Neuronal stem cell (in vitro differentiated cells): ENCODE data around the gene KANSL1.

Experiments
- DNase-seq: peaks from one replicate; pipeline ENCODE4 v3.0.0-alpha.2; 2013; ENCODE audit warnings: low spot score
- H2AFZ ChIP-seq: one replicate; pipeline ENCODE4 v1.6.1; 2013; ENCODE audit warnings: mild to moderate bottlenecking, low read length, inconsistent platforms
- H2AK5ac ChIP-seq: 2 replicates; pipeline ENCODE4 v1.6.1; 2013; ENCODE audit warnings: low read depth, mild to moderate bottlenecking, inconsistent platforms, low read length, moderate library complexity, mixed read lengths
- H2BK120ac ChIP-seq: 2 replicates; pipeline ENCODE4 v1.6.1; 2013; ENCODE audit warnings: low read depth, mild to moderate bottlenecking, inconsistent platforms, low read length, moderate library complexity, mixed read lengths
- H2BK12ac ChIP-seq: one replicate; pipeline ENCODE4 v1.6.1; 2013; ENCODE audit warnings: low read length, inconsistent platforms
- H2BK15ac ChIP-seq: 2 replicates; pipeline ENCODE4 v1.6.1; 2013; ENCODE audit warnings: mild to moderate bottlenecking, low read length, inconsistent platforms, mixed read lengths
- H2BK5ac ChIP-seq: one replicate; pipeline ENCODE4 v1.6.1; 2013; ENCODE audit warnings: inconsistent platforms, mild to moderate bottlenecking, low read length, moderate library complexity
- H3K14ac ChIP-seq: one replicate; pipeline ENCODE4 v1.6.1; 2013; ENCODE audit warnings: low read length, inconsistent platforms
- H3K18ac ChIP-seq: 2 replicates; pipeline ENCODE4 v1.6.1; 2013; ENCODE audit warnings: low read length, inconsistent platforms
- H3K23ac ChIP-seq: 2 replicates; pipeline ENCODE4 v1.6.1; 2013; ENCODE audit warnings: low read depth, mild to moderate bottlenecking, mixed read lengths, low read length, inconsistent platforms; ENCODE audit not compliant: poor library complexity
- H3K27ac ChIP-seq: replicated peaks from 3 replicates; pipeline ENCODE4 v1.5.1; 2013; ENCODE audit warnings: low read length, inconsistent platforms
- H3K27me3 ChIP-seq, 3 experiments: 2 replicates each; pipeline ENCODE4 v1.6.1; 2013; ENCODE audit warnings: low read length in 3 of 3, mild to moderate bottlenecking in 2 of 3, inconsistent platforms in 1 of 3, low read depth in 1 of 3, mixed read lengths in 1 of 3, moderate library complexity in 1 of 3; ENCODE audit not compliant: control insufficient read depth in 3 of 3, insufficient read depth in 3 of 3
- H3K36me3 ChIP-seq, 2 donors: replicated peaks in 1 of 2; 2 replicates each; pipeline ENCODE4 v1.6.1; 2013; ENCODE audit warnings: low read length in 2 of 2; ENCODE audit not compliant: control insufficient read depth in 2 of 2, insufficient read depth in 2 of 2
- H3K4ac ChIP-seq: 2 replicates; pipeline ENCODE4 v1.6.1; 2013; ENCODE audit warnings: inconsistent platforms, mild to moderate bottlenecking, low read length, moderate library complexity
- H3K4me1 ChIP-seq, 2 donors: 1 replicate in 1 of 2; 2 replicates in 1 of 2; pipeline ENCODE4 v1.6.1; 2013; ENCODE audit warnings: low read length in 2 of 2, low read depth in 1 of 2; ENCODE audit not compliant: control insufficient read depth in 2 of 2, insufficient read depth in 1 of 2
- H3K4me2 ChIP-seq: one replicate; pipeline ENCODE4 v1.6.1; 2013; ENCODE audit warnings: mild to moderate bottlenecking, low read length, inconsistent platforms; ENCODE audit not compliant: insufficient read depth, poor library complexity, severe bottlenecking
- H3K4me3 ChIP-seq, 2 donors: 2 replicates each; pipeline ENCODE4 v1.5.1; 2013; ENCODE audit warnings: low read length in 2 of 2, mild to moderate bottlenecking in 2 of 2, inconsistent platforms in 1 of 2, moderate library complexity in 1 of 2
- H3K79me1 ChIP-seq: one replicate; pipeline ENCODE4 v1.6.1; 2013; ENCODE audit warnings: low read depth, mild to moderate bottlenecking, inconsistent platforms, low read length, moderate library complexity
- H3K9ac ChIP-seq: one replicate; pipeline ENCODE4 v1.6.1; 2013; ENCODE audit warnings: mild to moderate bottlenecking, low read depth, low read length, inconsistent platforms; ENCODE audit not compliant: poor library complexity
- H3K9me3 ChIP-seq, 2 donors: replicated peaks in 1 of 2; 2 replicates each; pipeline versions ENCODE3 to v1.6.1; 2013; ENCODE audit warnings: low read length in 2 of 2, mild to moderate bottlenecking in 2 of 2, inconsistent platforms in 1 of 2, low read depth in 1 of 2, mixed read lengths in 1 of 2, moderate library complexity in 1 of 2; ENCODE audit not compliant: control insufficient read depth in 2 of 2, insufficient read depth in 1 of 2
- H4K8ac ChIP-seq: one replicate; pipeline ENCODE4 v1.6.1; 2013; ENCODE audit warnings: low read depth, mild to moderate bottlenecking, inconsistent platforms, low read length, moderate library complexity
- H4K91ac ChIP-seq: one replicate; pipeline ENCODE4 v1.6.1; 2013; ENCODE audit warnings: low read length, low read depth, mild to moderate bottlenecking, inconsistent platforms; ENCODE audit not compliant: poor library complexity
- WGBS, 2 donors: extraction: QIAGEN DNeasy Blood & Tissue Kit; methylation state at CpG; one replicate each; pipeline ENCODE4 v1.1.7; 2013; ENCODE audit warnings: missing lambda C conversion rate in 2 of 2, mixed read lengths in 1 of 2; ENCODE audit not compliant: insufficient read length in 2 of 2, insufficient replicate concordance in 1 of 2; ENCODE audit errors: extremely low coverage in 2 of 2; 5-methylcytosine and 5-hydroxymethylcytosine counted together

KANSL1 gene

DNA sequence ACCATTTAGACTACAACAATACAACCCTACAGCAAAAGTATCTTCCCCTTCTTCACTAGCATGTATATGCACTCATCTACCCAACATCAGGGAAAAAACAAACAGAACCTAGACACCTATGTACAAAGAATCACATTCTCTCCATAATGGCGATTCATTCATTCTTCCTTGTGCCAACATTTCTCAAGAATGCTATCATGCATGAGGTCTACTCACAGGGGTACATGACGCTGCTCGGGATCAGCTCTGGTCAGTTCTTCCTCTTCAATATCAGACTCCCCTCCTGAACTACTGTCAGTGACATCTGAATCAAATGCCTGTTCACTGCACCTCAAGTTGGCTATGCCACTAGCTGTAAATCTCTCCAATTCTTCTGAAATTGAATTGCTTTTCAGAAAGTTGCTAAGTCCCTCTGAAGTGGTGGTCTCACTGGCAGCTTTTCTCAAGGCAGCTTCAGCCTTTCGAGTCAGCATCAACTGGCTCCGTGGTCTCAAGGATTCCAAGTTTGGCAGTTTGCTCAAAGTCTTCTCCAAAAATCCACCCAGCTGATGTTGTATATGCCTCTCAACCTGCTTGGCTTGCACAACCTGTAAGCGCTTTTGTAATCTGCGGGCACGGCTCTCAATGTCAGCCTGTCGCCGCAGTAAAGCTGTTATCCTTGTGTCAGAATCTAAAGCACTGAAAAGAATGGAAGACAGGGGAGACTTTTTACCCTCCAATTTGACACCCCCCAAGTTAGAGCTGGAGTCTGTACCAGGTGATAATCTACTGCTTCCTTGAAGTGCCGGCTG lies 22.4 kb downstream of the KANSL1 start:
- no peak overlapping the region for H3K4me2 ChIP-seq
- no peak overlapping the region for H4K8ac ChIP-seq
- H3K27ac ChIP-seq: no peak overlapping the region
- H3K9me3 ChIP-seq: peaks cover 0 to 6% of the 10 kb centered on the region in 2 donors
- H3K4me3 ChIP-seq: no peak overlapping the region
- H2BK12ac ChIP-seq: no peak overlapping the region
- peaks cover 13% of the 10 kb centered on the region for H3K79me1 ChIP-seq
- no peaks in the 10 kb centered on the region for H3K4me1 ChIP-seq
- no peak overlapping the region for H2AK5ac ChIP-seq
- H2AFZ ChIP-seq: no peak overlapping the region
- H2BK120ac ChIP-seq: no peak overlapping the region
- H3K36me3 ChIP-seq: peaks cover 15 to 93% of the 10 kb centered on the region in 2 donors
- no peak overlapping the region for H3K4ac ChIP-seq
- no peak overlapping the region for H2BK15ac ChIP-seq
- no peak overlapping the region for H3K18ac ChIP-seq
- no peak overlapping the region for H3K9ac ChIP-seq
- no CpG with 5 or more reads among the region's 11 CpGs for WGBS, 2 donors
- no peak for DNase-seq
- no peaks in the 10 kb centered on the region for H3K27me3 ChIP-seq
- H3K14ac ChIP-seq: no peak overlapping the region
- no peak overlapping the region for H4K91ac ChIP-seq
- no peak overlapping the region for H2BK5ac ChIP-seq
- H3K23ac ChIP-seq: no peak overlapping the region

GRCh38 chr17:46169913-46170638 lies 23.2 kb downstream of the KANSL1 start:
- Histone ChIP-seq H3K36me3 (peaks cover 15 to 88% of the 10 kb centered on the region in 2 donors), H2BK5ac (no peak overlapping the region), H2AK5ac (no peak overlapping the region), H3K4me1 (no peaks in the 10 kb centered on the region), H2BK120ac (no peak overlapping the region), H3K4ac (no peak overlapping the region), H4K91ac (no peak overlapping the region), H3K9ac (no peak overlapping the region), H3K18ac (no peak overlapping the region), H3K27ac (no peak overlapping the region), H3K4me2 (no peak overlapping the region), H2BK12ac (no peak overlapping the region), H3K79me1 (peaks cover 13% of the 10 kb centered on the region), H2AFZ (no peak overlapping the region), H4K8ac (no peak overlapping the region), H3K4me3 (no peak overlapping the region), H3K27me3 (no peaks in the 10 kb centered on the region), H3K23ac (no peak overlapping the region), H2BK15ac (no peak overlapping the region), H3K14ac (no peak overlapping the region), H3K9me3 (peaks cover 0 to 6% of the 10 kb centered on the region in 2 donors)
- no peak for DNase-seq
- no CpG with 5 or more reads among the region's 9 CpGs for WGBS, 2 donors

DNA sequence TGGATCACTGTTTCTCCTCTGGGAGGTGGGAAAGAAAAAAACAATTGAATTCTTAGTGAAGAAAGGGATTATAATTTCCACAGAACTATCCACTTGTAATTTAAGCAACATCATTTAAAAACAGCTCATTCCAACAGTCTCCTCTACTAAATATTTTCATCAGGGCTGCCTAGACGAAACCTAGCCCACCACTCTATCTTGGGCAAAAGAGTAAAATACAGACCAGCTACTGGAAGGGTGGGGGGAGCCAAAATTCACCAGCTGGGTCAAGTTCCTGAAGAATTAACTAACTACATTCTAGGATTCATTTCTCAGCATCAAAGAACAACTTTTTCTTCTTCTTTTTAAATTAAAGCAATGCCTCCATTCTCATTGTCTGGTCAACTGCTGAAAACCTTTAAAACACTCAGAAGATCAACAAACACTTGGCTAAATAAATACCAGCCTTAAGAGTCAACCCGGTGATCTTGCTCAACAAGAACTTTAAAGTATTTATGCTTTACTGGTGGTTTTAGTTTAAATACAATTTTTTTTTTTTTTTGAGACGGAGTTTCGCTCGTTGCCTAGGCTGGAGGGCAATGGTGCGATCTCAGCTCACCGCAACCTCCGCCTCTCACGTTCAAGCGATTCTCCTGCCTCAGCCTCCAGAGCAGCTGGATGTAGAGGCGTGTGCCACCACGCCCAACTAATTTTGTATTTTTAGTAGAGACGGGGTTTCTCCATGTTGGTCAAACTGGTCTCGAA lies 25.2 kb downstream of the KANSL1 start:
- H3K4me3 ChIP-seq: no peak overlapping the region
- H3K23ac ChIP-seq: no peak overlapping the region
- no peak overlapping the region for H2BK120ac ChIP-seq
- H3K27ac ChIP-seq: no peak overlapping the region
- H3K9me3 ChIP-seq: peaks cover 0 to 6% of the 10 kb centered on the region in 2 donors
- H2BK5ac ChIP-seq: no peak overlapping the region
- no peak overlapping the region for H2BK12ac ChIP-seq
- H3K9ac ChIP-seq: no peak overlapping the region
- H3K79me1 ChIP-seq: peaks cover 12% of the 10 kb centered on the region
- H4K91ac ChIP-seq: no peak overlapping the region
- H3K4ac ChIP-seq: no peak overlapping the region
- WGBS, 2 donors: no CpG with 5 or more reads among the region's 14 CpGs
- H4K8ac ChIP-seq: no peak overlapping the region
- no peaks in the 10 kb centered on the region for H3K27me3 ChIP-seq
- no peaks in the 10 kb centered on the region for H3K4me1 ChIP-seq
- no peak for DNase-seq
- H2AK5ac ChIP-seq: no peak overlapping the region
- no peak overlapping the region for H2AFZ ChIP-seq
- H3K18ac ChIP-seq: no peak overlapping the region
- peaks cover 15 to 91% of the 10 kb centered on the region in 2 donors for H3K36me3 ChIP-seq
- H2BK15ac ChIP-seq: no peak overlapping the region
- no peak overlapping the region for H3K4me2 ChIP-seq
- H3K14ac ChIP-seq: no peak overlapping the region

GRCh38 chr17:46167267-46167666 lies 26.0 kb downstream of the KANSL1 start:
- no peak overlapping the region for H2AK5ac ChIP-seq
- no peak for DNase-seq
- peaks cover 14% of the 10 kb centered on the region for H3K79me1 ChIP-seq
- H2BK15ac ChIP-seq: no peak overlapping the region
- H4K91ac ChIP-seq: no peak overlapping the region
- no peak overlapping the region for H3K4me2 ChIP-seq
- H3K4me3 ChIP-seq: no peak overlapping the region
- no peak overlapping the region for H3K4ac ChIP-seq
- H4K8ac ChIP-seq: no peak overlapping the region
- no peak overlapping the region for H3K27ac ChIP-seq
- H2BK120ac ChIP-seq: no peak overlapping the region
- H3K9ac ChIP-seq: no peak overlapping the region
- no peaks in the 10 kb centered on the region for H3K27me3 ChIP-seq
- no peak overlapping the region for H2BK5ac ChIP-seq
- H3K18ac ChIP-seq: no peak overlapping the region
- H3K23ac ChIP-seq: no peak overlapping the region
- no peak overlapping the region for H3K14ac ChIP-seq
- H3K36me3 ChIP-seq: peaks cover 17 to 91% of the 10 kb centered on the region in 2 donors
- no peak overlapping the region for H2BK12ac ChIP-seq
- WGBS, 2 donors: no CpG with 5 or more reads among the region's 2 CpGs
- H3K4me1 ChIP-seq: peaks cover 0 to 1% of the 10 kb centered on the region in 2 donors
- peaks cover 0 to 10% of the 10 kb centered on the region in 2 donors for H3K9me3 ChIP-seq
- no peak overlapping the region for H2AFZ ChIP-seq
